ENCODE data around the gene UNC119B.
A peak's percentile ranks its signal among the peaks of the same experiment; 100 is the strongest.

The UNC119B gene

DNA sequence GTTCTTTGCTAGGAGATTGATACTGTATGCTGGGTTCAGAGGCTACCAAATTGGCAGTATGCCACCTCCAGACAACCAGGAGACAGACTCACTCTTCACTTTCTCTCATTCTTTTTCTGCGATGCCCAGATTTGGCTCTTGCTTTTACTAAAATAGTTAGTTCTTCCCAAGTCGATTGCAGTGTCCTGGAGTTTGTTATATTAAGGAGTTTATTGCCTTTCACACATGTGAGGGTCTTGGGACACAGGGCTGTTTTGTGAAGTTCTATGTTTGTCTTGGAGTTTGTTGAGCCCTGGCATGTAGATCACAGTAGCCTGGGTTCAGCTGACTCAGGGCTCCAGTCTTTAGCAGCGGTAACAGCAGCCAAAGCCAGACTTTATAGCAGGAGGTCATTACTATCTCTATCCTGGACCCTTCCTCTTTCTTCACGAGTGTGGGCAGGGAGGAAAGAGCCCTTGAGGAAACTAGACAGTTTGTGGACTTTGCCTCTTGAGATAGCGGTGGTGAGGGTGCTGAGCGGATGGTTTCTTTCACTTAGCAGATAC lies 21.7 kb upstream of the UNC119B start:
- H3K27ac ChIP-seq (ENCODE audit: poor library complexity, severe bottlenecking) = no peak overlapping the region
- peaks cover 12% of the 10 kb centered on the region for H3K4me1 ChIP-seq (ENCODE audit: insufficient read depth, poor library complexity, severe bottlenecking)
- H3K4me3 ChIP-seq (ENCODE audit: severe bottlenecking) = peak overlapping the region; percentile 94
- TF ChIP-seq CTCF (IDR thresholded peaks at IDR 0.05; ENCODE audit: poor library complexity, severe bottlenecking) = no peak
- peaks cover 11% of the 10 kb centered on the region for H3K36me3 ChIP-seq (ENCODE audit: low read depth)
- DNase-seq (ENCODE audit: low spot score) = no peak
- H3K9me3 ChIP-seq (ENCODE audit: severe bottlenecking) = no peaks in the 10 kb centered on the region
- H3K27me3 ChIP-seq (ENCODE audit: insufficient read depth, poor library complexity, severe bottlenecking) = no peaks in the 10 kb centered on the region
- no peak for ATAC-seq (ENCODE audit: low read depth)

GRCh38 chr12:120689397-120690082 lies 20.7 kb upstream of the UNC119B start:
- ATAC-seq (ENCODE audit: low read depth) (no peak), DNase-seq (ENCODE audit: low spot score) (no peak)
- H3K4me3 ChIP-seq (ENCODE audit: severe bottlenecking) = peak overlapping the region; percentile 94
- no peaks in the 10 kb centered on the region for H3K9me3 ChIP-seq (ENCODE audit: severe bottlenecking)
- peaks cover 12% of the 10 kb centered on the region for H3K4me1 ChIP-seq (ENCODE audit: insufficient read depth, poor library complexity, severe bottlenecking)
- no peak overlapping the region for H3K27ac ChIP-seq (ENCODE audit: poor library complexity, severe bottlenecking)
- peaks cover 21% of the 10 kb centered on the region for H3K36me3 ChIP-seq (ENCODE audit: low read depth)
- TF ChIP-seq CTCF (IDR thresholded peaks at IDR 0.05; ENCODE audit: poor library complexity, severe bottlenecking) = no peak
- no peaks in the 10 kb centered on the region for H3K27me3 ChIP-seq (ENCODE audit: insufficient read depth, poor library complexity, severe bottlenecking)

GRCh38 chr12:120690083-120690450 lies 20.2 kb upstream of the UNC119B start:
- Histone ChIP-seq H3K4me1 (ENCODE audit: insufficient read depth, poor library complexity, severe bottlenecking) (peaks cover 8% of the 10 kb centered on the region), H3K27me3 (ENCODE audit: insufficient read depth, poor library complexity, severe bottlenecking) (no peaks in the 10 kb centered on the region), H3K36me3 (ENCODE audit: low read depth) (peaks cover 26% of the 10 kb centered on the region), H3K9me3 (ENCODE audit: severe bottlenecking) (no peaks in the 10 kb centered on the region), H3K4me3 (ENCODE audit: severe bottlenecking) (no peak overlapping the region), H3K27ac (ENCODE audit: poor library complexity, severe bottlenecking) (no peak overlapping the region)
- ATAC-seq (ENCODE audit: low read depth) (no peak), DNase-seq (ENCODE audit: low spot score) (no peak)
- TF ChIP-seq CTCF (IDR thresholded peaks at IDR 0.05; ENCODE audit: poor library complexity, severe bottlenecking) = no peak

DNA sequence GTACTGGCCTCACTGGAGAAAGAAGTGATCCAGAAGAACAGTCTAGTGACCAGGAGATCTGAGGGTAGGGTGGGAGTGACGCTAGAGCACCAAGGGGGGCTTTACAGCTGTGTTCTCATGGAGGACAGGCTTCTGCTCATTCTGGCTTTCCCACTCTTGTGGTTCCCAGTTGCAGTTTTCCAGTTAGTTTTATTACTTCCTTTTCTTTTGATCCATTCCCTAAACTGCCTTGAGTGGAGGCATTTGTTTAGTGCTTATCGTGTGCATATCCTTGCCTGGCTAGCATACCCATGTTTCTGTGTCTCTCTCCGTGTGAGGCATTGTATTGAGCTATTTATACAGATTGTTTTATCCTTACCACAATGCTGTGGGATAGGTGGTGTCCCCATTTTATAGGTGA lies 19.3 kb upstream of the UNC119B start:
- no peak for ATAC-seq (ENCODE audit: low read depth)
- DNase-seq (ENCODE audit: low spot score) = no peak
- TF ChIP-seq CTCF (IDR thresholded peaks at IDR 0.05; ENCODE audit: poor library complexity, severe bottlenecking) = no peak
- H3K4me3 ChIP-seq (ENCODE audit: severe bottlenecking) = no peak overlapping the region
- peaks cover 8% of the 10 kb centered on the region for H3K4me1 ChIP-seq (ENCODE audit: insufficient read depth, poor library complexity, severe bottlenecking)
- peaks cover 35% of the 10 kb centered on the region for H3K36me3 ChIP-seq (ENCODE audit: low read depth)
- no peak overlapping the region for H3K27ac ChIP-seq (ENCODE audit: poor library complexity, severe bottlenecking)
- no peaks in the 10 kb centered on the region for H3K27me3 ChIP-seq (ENCODE audit: insufficient read depth, poor library complexity, severe bottlenecking)
- H3K9me3 ChIP-seq (ENCODE audit: severe bottlenecking) = no peaks in the 10 kb centered on the region

DNA sequence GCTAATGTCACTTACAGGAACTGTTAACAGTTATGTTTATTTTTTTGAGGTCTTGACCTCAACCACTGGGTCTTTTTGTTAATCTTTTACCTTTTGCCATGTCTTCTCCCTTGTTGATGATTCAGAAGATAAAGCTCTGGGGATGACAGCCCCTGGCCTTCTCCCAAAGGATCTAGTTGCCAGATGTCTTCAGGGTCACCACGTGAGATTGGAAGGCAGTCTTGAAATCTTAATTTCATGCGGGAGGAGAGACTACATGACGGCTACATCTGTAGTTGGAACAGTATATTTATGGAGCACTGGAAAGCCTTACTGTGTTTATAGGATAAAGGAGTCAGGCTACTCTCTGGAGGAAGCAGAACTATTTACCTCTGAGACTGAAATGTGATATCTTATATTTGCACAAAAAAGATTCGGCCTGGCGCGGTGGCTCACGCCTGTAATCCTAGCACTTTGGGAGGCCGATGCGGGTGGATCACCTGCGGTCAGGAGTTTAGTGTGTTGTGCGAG lies 17.7 kb upstream of the UNC119B start:
- ATAC-seq (ENCODE audit: low read depth) = no peak
- H3K9me3 ChIP-seq (ENCODE audit: severe bottlenecking) = no peaks in the 10 kb centered on the region
- no peak for DNase-seq (ENCODE audit: low spot score)
- no peaks in the 10 kb centered on the region for H3K27me3 ChIP-seq (ENCODE audit: insufficient read depth, poor library complexity, severe bottlenecking)
- TF ChIP-seq CTCF (IDR thresholded peaks at IDR 0.05; ENCODE audit: poor library complexity, severe bottlenecking) = no peak
- H3K36me3 ChIP-seq (ENCODE audit: low read depth) = peaks cover 51% of the 10 kb centered on the region
- H3K4me3 ChIP-seq (ENCODE audit: severe bottlenecking) = no peak overlapping the region
- H3K4me1 ChIP-seq (ENCODE audit: insufficient read depth, poor library complexity, severe bottlenecking) = peaks cover 8% of the 10 kb centered on the region
- H3K27ac ChIP-seq (ENCODE audit: poor library complexity, severe bottlenecking) = no peak overlapping the region
